ENCODE results near the gene AFF3. TPM values are rescaled to one million over a fixed set of nuclear protein-coding genes. Genes with fewer than 3 reads are reported as not detected.

AFF3 gene
- total and polyA plus RNA-seq, 4 donors: 0.48 to 5.3 (median 2.3) TPM

- no peak overlapping the region for H3K9ac ChIP-seq (ENCODE audit: low read depth in 1 of 2, low read length in 2 of 2)
- no peak overlapping the region for H3K27ac ChIP-seq (ENCODE audit: low read depth in 1 of 2, low read length in 2 of 2)
- no peaks in the 10 kb centered on the region for H3K9me3 ChIP-seq (ENCODE audit: control insufficient read depth in 4 of 4, low read length in 3 of 4)
- H3K4me1 ChIP-seq (ENCODE audit: control insufficient read depth in 4 of 4, insufficient read depth in 4 of 4, low read length in 3 of 4): no peaks in the 10 kb centered on the region
- H3K27me3 ChIP-seq (ENCODE audit: control insufficient read depth in 4 of 4, insufficient read depth in 4 of 4, low read length in 3 of 4): peaks cover 0 to 3% (median 0%) of the 10 kb centered on the region in 4 donors
- DNase-seq (ENCODE audit: low spot score): no peak
- TF ChIP-seq SP1 (IDR thresholded peaks at IDR 0.05) (no peak), CTCF (IDR thresholded peaks at IDR 0.05; ENCODE audit: low read depth, low read length, missing input control) (no peak), RAD21 (IDR thresholded peaks at IDR 0.05) (no peak), NR2F2 (IDR thresholded peaks at IDR 0.05) (no peak), MAX (IDR thresholded peaks at IDR 0.05) (no peak), JUND (IDR thresholded peaks at IDR 0.05) (no peak), REST (IDR thresholded peaks at IDR 0.05) (no peak), FOXA1 (IDR thresholded peaks at IDR 0.05) (no peak), ATF3 (IDR thresholded peaks at IDR 0.05) (no peak), RXRA (IDR thresholded peaks at IDR 0.05) (no peak), FOXA2 (IDR thresholded peaks at IDR 0.05) (no peak), GABPA (IDR thresholded peaks at IDR 0.05 in 1 of 2, conservative IDR thresholded peaks at IDR 0.05 in 1 of 2) (no peak)
- H3K36me3 ChIP-seq (ENCODE audit: control insufficient read depth in 4 of 4, insufficient read depth in 3 of 4, low read depth in 1 of 4, low read length in 3 of 4): no peaks in the 10 kb centered on the region
- no peak overlapping the region for H3K4me3 ChIP-seq (ENCODE audit: low read depth in 1 of 3, low read length in 3 of 3)
- WGBS: 92% methylated on average over 4 of the region's 4 CpGs
Observed at GRCh38 chr2:99520195-99520594, 622.2 kb downstream of the AFF3 start.

GRCh38 chr2:99514357-99514756 is 628.0 kb downstream of the AFF3 start:
- H3K4me1 ChIP-seq (ENCODE audit: control insufficient read depth in 4 of 4, insufficient read depth in 4 of 4, low read length in 3 of 4): no peaks in the 10 kb centered on the region
- no peak for TF ChIP-seq FOXA1 (IDR thresholded peaks at IDR 0.05)
- TF ChIP-seq CTCF (IDR thresholded peaks at IDR 0.05; ENCODE audit: low read depth, low read length, missing input control): no peak
- no peak for TF ChIP-seq EGR1 (IDR thresholded peaks at IDR 0.05; ENCODE audit: low read depth in 2 of 2)
- no peak for TF ChIP-seq TAF1 (conservative IDR thresholded peaks at IDR 0.05)
- no peak for TF ChIP-seq ATF3 (IDR thresholded peaks at IDR 0.05)
- TF ChIP-seq NR2F2 (IDR thresholded peaks at IDR 0.05): no peak
- no peak for TF ChIP-seq HNF4G (IDR thresholded peaks at IDR 0.05)
- no peak for TF ChIP-seq RAD21 (IDR thresholded peaks at IDR 0.05)
- TF ChIP-seq HNF4A (conservative IDR thresholded peaks at IDR 0.05): no peak
- TF ChIP-seq SP1 (IDR thresholded peaks at IDR 0.05): no peak
- no peak for TF ChIP-seq REST (IDR thresholded peaks at IDR 0.05)
- TF ChIP-seq FOXA2 (IDR thresholded peaks at IDR 0.05): no peak
- no peak for TF ChIP-seq RXRA (IDR thresholded peaks at IDR 0.05)
- no peak for TF ChIP-seq YY1 (IDR thresholded peaks at IDR 0.05)
- no peak overlapping the region for H3K4me3 ChIP-seq (ENCODE audit: low read depth in 1 of 3, low read length in 3 of 3)
- no peak overlapping the region for H3K9ac ChIP-seq (ENCODE audit: low read depth in 1 of 2, low read length in 2 of 2)
- peaks cover 0 to 3% (median 0%) of the 10 kb centered on the region in 4 donors for H3K27me3 ChIP-seq (ENCODE audit: control insufficient read depth in 4 of 4, insufficient read depth in 4 of 4, low read length in 3 of 4)
- H3K27ac ChIP-seq (ENCODE audit: low read depth in 1 of 2, low read length in 2 of 2): no peak overlapping the region
- no peak for DNase-seq (ENCODE audit: low spot score)
- H3K9me3 ChIP-seq (ENCODE audit: control insufficient read depth in 4 of 4, low read length in 3 of 4): no peaks in the 10 kb centered on the region
- 71% methylated on average over 4 of the region's 4 CpGs for WGBS
- no peaks in the 10 kb centered on the region for H3K36me3 ChIP-seq (ENCODE audit: control insufficient read depth in 4 of 4, insufficient read depth in 3 of 4, low read depth in 1 of 4, low read length in 3 of 4)

Measured in liver (tissue), 9 donors.